ENCODE data around the gene SLC17A5.
"Not testable (repeated sequence)": the region's sequence is repeated elsewhere in the genome, so short reads cannot be mapped to it uniquely, and the experiment has no call there.

The SLC17A5 gene

GRCh38 chr6:73565767-73566485 lies 87.9 kb downstream of the SLC17A5 start:
- DNase-seq (ENCODE audit: low spot score), result peak; percentile 26

- no peak for DNase-seq (ENCODE audit: low spot score)
These were observed 89.0 kb downstream of the SLC17A5 start for GRCh38 chr6:73564578-73565345.

GRCh38 chr6:73562558-73562957 lies 91.2 kb downstream of the SLC17A5 start:
- DNase-seq (ENCODE audit: low spot score), result no peak

GRCh38 chr6:73560853-73561407 lies 92.9 kb downstream of the SLC17A5 start:
- DNase-seq (ENCODE audit: low spot score), result no peak

GRCh38 chr6:73560182-73560732 lies 93.5 kb downstream of the SLC17A5 start:
- DNase-seq (ENCODE audit: low spot score), result no peak

GRCh38 chr6:73559399-73559794 lies 94.4 kb downstream of the SLC17A5 start:
- DNase-seq (ENCODE audit: low spot score), result not testable (repeated sequence)

GRCh38 chr6:73558624-73559398 lies 95.0 kb downstream of the SLC17A5 start:
- DNase-seq (ENCODE audit: low spot score), result no peak

- no peak for DNase-seq (ENCODE audit: low spot score)
These were observed 97.0 kb downstream of the SLC17A5 start for GRCh38 chr6:73556836-73557235.

- DNase-seq (ENCODE audit: low spot score), result not testable (repeated sequence)
These were observed 98.3 kb downstream of the SLC17A5 start for GRCh38 chr6:73555380-73555949.

GRCh38 chr6:73551115-73551514 lies 102.7 kb downstream of the SLC17A5 start:
- DNase-seq (ENCODE audit: low spot score), result not testable (repeated sequence)

- DNase-seq (ENCODE audit: low spot score), result no peak
These were observed 105.0 kb downstream of the SLC17A5 start for GRCh38 chr6:73548458-73549446.

- DNase-seq (ENCODE audit: low spot score), result no peak
These were observed 106.8 kb downstream of the SLC17A5 start for GRCh38 chr6:73547036-73547435.

Measured in AG08395 (cell line).